ENCODE data around the gene LRRC4C.

DNA sequence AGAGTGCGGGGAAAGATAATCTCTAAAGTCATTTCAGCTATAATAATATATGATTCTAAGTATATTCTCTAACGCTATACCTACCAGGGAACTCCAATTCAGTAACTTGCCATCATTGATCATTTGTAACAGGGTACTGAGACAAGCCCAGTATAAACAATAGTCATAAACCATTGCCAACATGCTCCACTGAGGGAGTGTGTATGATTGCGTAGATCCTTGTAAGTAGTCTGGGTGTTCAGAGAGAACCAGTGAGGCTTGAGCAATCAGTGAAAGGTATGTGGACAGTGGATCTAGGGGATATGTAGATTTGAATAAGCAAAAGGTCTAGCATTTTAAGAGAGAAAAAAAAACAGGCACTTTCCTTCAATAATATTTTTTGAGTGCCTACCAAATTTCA lies 1326.0 kb downstream of the LRRC4C start:
- TF ChIP-seq POLR2A (IDR thresholded peaks at IDR 0.05; ENCODE audit: low read depth, low read length) (no peak), POLR2AphosphoS5 (IDR thresholded peaks at IDR 0.05; ENCODE audit: low read depth, low read length) (no peak)

All from GM12892 (cell line).